IPS-11a (cell line): ENCODE data around the gene LRRC15.

ENCODE experiments used
- H3K4me3 ChIP-seq: one replicate; pipeline ENCODE4 v1.5.1; 2013; ENCODE audit warnings: low read depth, low read length, control low read depth

The LRRC15 gene

DNA sequence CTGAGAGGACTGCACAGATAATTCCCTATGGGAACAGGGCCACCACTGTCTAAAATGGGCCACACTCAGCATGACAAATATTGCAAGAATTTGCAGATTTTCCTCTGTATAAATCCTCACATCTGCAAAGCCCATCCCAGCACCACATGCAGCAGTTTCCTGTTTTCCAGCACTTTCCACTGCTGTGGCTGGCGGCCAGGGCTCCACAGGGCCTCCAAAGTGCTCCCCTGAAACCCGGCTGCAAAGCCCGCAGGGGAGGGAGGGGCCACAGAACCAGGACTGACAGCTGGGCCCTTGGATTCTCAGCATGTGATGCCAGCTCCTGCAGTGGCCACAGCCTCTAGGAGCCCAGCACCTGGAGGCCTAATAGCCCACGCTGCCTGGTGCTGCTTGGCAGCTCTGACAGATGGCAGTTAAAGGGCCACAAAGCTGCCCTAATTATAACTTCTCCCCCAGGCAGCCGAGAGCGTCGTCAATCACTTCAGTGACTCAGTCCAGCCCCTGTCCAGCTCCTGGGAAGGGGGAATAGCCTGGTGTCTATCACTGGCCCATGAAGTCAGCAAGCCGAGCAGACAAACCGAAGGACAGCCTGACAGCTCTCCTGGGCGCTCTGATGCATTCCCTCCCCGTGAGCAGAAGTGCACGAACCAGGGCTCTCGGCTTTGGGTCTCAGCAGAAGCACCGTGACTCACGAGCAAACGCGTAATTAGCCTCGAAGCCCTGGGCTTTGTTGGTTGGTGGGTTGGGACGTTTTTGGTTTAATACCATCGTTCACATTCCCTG is 4.7 kb downstream of the LRRC15 start:
- no peak overlapping the region for H3K4me3 ChIP-seq

DNA sequence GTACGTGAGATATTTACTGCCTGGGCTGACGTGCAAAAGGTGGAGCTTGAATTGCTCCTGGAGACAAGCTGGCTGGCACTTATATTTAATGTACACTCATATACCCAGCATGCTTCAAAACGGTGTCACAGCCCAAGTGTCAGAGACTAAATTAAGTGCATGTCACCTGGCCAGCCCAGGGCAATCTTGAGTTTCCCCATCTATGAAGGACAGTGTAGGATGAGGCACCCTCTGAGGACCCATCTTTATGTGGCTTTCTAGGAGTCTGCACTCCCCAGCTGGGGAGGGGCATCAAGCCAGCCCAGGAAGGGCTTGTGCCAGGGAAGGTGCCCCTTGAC is 5.3 kb downstream of the LRRC15 start:
- H3K4me3 ChIP-seq = no peak overlapping the region

DNA sequence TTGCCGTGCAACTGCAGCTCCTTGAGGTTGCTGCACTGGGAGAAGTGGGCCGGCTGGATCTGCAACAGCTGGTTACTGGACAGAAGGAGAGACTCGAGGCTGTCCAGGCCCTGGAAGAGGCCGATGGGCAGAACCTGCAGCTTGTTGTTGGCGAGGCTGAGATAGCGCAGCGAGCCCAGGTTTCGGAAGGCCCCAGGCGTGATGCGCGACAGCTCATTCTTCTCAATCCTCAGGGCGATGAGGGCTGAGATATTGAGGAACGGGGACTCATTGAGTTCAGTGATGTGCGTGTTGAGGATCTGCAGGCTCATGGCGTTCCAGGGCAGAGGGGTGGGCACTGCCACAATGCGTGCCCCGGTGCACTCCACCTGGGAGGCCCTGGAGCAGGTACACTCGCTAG is 9.0 kb downstream of the LRRC15 start:
- H3K4me3 ChIP-seq = no peak overlapping the region

DNA sequence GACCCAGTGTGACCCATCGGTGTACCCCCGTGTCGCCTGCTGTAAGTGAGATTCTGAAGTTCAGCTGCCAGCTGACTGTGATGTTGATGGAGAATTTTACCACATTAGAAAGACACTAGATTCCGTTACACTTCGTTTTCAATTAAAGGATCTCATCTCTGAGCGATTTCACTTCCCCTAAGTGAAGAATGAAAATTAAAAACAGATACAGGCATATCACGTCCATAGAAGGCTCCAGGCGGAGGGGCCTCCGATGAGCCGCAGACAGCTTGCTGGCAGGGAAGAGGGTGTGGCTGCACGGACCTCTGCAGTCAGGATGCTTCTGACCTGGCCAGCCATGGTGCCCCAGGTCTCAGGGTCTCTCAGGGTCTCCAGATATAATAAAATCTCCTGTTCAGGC is 11.9 kb downstream of the LRRC15 start:
- no peak overlapping the region for H3K4me3 ChIP-seq

DNA sequence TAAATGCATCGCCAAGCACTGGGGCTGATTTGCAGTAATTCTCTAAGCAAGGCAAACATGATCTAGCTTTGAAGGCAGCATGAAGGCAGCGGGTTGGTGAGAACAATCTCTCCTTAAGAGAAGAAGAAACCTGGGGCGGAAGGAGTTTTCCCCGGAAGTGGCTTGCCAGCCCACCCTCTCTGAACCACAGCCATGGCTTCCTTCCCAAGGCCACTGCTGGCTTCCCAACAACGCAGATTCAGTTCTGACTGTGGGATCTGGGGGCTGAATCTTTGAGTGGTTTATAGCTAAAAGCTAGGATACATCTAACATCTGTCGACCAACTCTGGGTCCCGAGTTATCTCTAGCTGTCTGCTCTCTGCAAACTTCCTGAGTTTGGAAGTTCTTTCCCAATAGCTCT is 14.2 kb downstream of the LRRC15 start:
- H3K4me3 ChIP-seq = no peak overlapping the region

DNA sequence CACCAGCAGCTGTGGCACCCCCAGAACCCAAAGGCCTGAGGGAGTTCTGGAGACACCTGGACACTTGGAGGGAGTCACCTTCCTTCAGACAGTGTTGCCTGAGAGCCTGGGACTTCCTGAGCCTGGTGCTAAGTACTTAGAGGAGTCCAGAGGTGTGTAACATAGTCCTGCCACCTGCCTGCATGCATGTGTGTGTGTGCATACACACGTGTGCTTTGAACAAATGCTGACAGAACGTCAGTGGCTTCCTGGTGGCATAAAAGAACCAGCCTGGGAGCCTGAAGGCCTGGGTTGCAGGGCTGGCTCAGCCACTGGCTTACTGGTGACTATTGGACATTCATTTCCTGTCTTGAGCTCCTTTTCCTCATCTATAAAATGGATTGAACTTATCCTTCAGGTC is 15.2 kb downstream of the LRRC15 start:
- H3K4me3 ChIP-seq = no peak overlapping the region

DNA sequence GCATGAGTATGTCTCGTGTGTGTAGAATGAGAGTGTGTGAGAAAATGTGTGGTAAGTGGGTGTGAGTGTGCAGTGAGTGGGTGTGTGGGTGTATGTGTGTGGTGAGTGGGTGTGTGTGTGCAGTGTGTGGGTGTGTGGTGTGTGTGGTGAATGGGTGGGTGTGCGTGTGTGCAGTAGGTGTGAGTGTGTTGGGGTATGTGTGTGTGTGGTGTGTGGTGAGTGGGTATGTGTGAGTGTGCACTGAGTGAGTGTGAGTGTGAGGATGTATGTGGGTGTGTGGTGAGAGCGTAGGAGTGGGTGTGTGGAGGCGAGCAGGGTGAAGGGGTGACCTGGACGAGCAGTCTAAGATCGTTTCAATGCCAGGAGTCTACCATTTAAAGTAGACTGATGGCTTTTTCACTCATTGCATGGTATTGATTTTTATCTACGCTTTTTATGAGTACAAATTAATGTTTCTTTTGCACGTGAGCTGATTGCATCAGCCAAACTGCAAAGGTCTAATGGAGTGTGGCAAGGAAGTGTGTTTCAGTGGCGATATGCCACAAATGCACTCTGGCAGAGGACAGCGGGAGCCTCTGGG is 16.8 kb downstream of the LRRC15 start:
- H3K4me3 ChIP-seq = no peak overlapping the region

DNA sequence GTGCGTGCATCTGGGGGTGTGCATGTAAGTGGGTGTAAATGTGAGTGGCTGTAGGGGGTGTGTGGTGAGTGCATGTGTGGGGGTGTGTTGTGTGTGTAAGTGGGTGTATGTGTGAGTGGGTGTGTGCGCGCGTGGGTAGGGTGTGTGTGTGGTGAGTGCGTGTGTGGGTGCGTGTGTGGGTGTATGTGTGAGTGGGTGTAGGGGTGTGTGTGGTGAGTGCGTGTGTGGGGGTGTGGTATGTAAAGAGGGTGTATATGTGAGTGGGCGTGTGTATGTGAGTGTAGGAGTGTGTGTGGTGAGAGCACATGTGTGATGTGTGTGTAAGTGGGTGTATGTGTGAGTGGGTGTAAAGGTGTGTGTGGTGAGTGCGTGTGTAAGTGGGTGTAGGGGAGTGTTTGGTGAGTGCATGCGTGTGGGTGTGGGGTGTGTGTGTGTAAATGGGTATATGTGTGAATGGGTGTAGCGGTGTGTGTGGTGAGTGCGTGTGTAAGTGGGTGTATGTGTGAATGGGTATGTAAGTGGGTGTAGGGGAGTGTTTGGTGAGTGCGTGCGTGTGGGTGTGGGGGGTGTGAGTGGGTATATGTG is 17.5 kb downstream of the LRRC15 start:
- no peak overlapping the region for H3K4me3 ChIP-seq

DNA sequence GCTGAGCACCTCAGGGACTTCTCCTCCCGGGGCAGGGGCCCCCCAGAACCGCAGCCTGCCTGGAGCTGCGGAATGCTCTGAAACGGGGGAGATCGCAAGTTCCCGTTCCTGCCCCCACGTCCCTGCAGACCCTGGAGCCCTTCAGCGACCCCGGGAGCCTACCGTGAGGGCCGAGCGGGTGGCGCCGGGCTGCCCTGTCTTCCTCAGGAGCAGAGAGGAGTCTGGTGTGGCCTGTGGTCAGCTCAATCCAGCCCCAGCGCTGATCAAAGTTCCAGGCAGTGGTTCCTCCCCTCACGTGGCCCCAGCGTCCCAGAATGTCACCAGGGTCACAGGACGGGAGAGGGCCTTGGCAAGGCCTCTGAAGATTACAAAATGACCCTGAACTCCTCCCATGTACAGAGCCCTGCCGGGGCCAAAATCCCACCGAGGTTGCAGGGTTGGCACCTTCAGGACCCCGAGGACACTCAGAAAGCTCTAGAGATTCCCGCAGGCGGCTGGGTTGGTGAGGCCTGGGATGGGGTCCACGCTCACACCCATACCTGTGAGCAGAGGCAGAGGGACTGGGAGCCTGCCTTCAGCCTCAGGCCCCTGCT is 18.4 kb downstream of the LRRC15 start, which contains the start of gene CPN2:
Gene CPN2, minus strand, starts transcription at position 249 of the 593 bp plus-strand sequence. CDS start 8,626 bp downstream, outside the sequence.
- no peak within 1 kb of the TSS for H3K4me3 ChIP-seq

DNA sequence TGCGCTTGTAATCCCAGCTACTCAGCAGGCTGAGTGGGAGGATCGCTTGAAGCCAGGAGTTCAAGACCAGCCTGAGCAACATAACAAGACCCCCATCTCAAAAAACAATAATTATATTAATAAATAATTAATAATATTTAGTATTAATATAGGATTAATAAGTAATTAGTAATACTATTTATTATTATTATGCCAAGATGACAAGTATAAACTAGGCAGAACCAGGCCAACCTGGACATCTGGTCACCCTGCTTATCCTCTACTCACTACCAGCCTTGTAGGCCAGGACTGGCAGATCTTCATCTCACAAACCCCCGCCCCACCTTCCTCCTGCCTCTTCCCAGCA is 18.8 kb downstream of the LRRC15 start:
- no peak overlapping the region for H3K4me3 ChIP-seq

DNA sequence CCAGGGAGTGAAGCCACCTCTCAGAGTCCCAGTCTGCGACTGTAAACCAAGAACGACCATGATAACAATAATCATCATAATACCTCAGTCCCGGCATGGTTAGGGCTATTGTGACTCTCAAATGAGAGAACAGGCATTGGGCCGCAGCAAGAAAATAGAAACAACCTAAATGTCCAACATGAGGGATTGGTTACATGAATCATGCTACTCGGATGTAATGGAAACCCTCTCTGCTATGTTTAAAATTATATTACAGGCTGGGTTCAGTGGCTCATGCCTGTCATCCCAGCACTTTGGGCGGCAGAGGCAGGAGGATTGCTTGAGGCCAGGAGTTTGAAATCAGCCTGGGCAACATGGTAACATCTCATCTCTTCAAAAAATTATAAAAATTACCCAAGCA is 21.2 kb downstream of the LRRC15 start:
- H3K4me3 ChIP-seq = no peak overlapping the region

DNA sequence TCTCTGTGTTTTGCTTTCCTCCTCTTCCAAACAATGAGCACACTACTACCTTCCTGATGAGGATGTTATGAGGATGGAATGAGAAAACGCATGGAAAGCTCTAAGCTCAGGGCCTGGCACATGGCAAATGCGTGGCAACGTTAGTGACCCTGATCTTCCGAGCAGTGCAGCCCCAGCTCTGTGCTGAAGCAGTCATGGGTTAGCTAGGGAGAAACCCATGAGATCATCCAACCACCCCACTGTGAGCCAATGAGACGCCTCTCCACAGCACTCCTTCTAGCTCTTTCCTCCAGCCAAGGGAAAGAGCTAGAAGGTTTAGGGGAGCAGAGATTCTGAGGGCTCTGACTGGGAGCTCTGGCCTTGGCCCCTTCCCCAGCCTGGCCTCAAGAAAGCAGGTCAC is 22.9 kb downstream of the LRRC15 start:
- H3K4me3 ChIP-seq = no peak overlapping the region

DNA sequence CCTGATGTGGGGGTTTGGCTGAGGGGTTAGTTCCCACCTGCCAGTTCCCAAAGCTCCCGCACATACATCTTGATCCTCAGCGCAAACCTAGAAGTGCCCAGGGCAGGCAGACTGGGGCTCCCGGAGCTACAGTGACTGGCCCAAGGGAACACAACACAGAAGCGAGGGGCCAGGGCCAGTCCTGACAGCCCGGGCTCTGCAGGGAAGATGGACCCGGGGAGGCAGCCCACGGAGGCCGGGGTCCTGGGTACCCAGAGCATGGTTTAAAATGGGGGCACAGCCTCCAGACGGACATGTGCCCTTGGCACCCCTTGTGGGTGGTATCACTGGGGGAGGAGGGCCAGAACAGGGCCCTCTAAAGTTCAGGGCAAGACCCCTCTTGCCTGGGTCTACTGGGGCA is 23.5 kb downstream of the LRRC15 start:
- no peak overlapping the region for H3K4me3 ChIP-seq

DNA sequence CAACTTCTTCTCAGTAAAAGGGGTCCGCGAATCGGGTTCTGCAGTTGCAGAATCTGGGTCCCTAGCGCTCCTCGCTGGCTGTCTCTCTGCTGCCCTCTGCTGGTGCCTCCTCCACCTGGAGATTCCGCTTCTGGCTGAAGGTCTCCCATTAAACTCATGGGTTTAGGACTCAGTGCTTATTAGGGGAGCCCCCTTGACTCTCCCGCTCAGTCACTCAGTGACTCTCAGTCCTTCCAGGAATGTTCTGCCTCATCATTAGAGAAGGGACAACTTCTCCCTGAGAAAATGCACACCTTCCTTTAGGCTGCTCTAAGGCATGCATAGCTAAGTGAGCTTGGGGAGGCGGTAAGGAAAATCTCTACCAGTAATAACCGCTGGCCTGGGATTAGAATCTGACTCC is 25.5 kb downstream of the LRRC15 start:
- H3K4me3 ChIP-seq = no peak overlapping the region

DNA sequence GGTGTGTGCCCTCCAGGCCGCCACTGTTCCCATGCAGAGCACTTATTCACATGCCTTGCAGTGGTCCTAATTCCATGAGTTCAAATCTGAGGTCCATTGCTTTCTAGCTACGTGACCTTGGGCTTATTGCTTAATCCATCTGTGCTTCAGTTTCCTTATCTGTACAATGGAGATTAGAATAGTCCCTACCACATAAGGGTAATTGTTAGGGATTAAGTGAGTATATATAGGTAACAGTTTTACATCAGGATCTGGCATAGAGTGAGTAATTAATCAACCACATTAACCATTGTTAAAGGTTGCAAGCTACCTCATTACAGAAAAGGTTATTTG is 26.0 kb downstream of the LRRC15 start:
- no peak overlapping the region for H3K4me3 ChIP-seq

DNA sequence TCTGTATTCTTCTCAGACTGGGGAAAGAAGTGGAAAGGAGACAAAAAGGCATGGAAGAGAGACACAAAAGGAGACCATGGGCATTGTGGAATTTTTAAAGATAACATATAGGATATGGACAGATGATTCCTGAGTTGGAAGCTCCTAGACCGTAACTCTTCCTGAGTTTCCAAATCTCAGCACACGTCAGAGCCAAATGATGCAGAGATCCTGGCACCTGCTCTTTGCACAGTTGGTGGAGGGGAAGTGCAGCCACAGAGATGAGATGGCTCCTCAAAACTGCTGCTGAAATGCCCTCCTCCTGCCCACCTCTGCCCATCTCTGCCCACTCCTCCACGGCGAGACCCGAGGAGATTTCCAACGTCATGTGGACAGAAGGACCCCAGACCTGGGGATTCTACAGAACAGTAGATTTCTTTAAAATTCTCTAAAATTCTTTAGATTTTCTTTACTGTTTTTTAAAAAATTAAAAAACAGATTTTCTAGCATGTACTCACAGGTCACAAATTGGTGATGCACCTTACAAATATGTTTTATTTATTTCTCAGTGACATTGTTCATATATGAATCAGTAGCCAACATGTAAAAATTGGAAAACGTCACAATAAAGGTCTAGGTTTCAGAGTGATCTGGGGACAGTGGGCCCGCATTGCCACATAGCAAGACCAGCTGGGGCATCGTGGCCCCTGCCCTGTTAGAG is 26.5 kb downstream of the LRRC15 start:
- no peak overlapping the region for H3K4me3 ChIP-seq

DNA sequence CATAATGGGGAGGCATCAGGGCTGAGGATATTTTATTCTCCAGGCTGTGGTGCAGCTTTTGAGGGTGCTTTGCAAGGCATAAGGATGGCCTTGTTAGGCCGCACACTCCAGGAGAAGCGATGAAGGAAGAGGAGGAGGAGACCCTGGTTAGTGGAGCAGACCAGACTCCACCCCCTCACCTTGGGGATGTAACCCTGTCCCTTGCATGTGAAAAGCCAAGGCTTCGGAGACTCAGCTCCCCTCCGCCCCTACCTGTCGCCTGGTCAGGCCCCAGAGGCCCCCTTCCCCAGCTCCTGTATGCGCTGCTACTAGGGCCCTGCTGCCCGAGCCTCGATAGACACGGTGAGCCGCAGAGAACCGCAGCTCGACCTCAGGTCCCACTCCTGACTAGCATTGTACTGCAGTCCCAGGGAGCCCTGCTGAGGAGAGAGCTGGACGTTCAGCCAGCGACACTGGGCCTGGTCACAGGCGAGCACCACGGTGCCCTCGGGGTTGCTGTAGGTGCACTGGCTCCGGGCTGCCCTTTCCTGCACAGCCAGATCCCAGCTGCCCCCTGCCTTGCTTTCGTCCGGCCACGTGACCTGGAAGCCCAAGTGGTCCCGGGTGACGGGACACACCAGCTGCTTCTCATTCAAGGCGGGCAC is 28.7 kb downstream of the LRRC15 start:
- H3K4me3 ChIP-seq = no peak overlapping the region

DNA sequence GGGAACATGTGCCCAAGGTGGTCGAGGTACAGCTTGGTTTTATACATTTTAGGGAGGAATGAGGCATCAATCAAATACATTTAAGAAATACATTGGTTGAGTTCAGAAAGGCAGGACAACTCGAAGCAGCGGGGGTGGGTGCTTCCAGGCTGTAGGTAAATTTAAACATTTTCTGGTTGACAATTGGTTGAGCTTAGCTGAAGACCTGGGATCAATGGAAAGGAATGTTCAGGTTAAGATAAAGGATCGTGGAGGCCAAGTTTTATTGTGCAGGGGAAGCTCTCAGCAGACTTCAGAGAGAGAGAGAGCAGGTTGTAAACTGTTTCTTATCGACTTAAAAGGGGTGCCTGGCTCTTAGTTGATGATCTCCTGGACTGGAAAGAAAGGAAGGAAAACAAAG is 29.7 kb downstream of the LRRC15 start:
- no peak overlapping the region for H3K4me3 ChIP-seq

DNA sequence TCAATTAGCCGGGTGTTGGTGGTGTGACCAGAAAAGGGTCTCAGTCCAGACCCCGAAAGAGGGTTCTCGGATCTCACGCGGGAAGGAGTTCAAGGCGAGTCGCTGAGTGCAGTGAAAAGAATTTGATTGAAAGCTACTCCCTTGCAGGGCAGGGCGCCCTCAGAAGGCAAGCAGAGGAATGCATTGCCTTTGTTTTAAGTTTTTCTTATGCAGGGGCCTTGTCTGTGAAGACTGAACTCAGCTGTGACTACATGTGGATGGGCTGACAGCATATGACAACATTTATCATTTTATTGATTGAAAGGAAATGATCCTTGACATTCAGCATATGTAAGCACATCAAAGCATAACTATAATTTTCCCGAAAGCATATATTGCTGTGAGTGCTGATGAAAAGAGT is 30.2 kb downstream of the LRRC15 start:
- H3K4me3 ChIP-seq = no peak overlapping the region

DNA sequence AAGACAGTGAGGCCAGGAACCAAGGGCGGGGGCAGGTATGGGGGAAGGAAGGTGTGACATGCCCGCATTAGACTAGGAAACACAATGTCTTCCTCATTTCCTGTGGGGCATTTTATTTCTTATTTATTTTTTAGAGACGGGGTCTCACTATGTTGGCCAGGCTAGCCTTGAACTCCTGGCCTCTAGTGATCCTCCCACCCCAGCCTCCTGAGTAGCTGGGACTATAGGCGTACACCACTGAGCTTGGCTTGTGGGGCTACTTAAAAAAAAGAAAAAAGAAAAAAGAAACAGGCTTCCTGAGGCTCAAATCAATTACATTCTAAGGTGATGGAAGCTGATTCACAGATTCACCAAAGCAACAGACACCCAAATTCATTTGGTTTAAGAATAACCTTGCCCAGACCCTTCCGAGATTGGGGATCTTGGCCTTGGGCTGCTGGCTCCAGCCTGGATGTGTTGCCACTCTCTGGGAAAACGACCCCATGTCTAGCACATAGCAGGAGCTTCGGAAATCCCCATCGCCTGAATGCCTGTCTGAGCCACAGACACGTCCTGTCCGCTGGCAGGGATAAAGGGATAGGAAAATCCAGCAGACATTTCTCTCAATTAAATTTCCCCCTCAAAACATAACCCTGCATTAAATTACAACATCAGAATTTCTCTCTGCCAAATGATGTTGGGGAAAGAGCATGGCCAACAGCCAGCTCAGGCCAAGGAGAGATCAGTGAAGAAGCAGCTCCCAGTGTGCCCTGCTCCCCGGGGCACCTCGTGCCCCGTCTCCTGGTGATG is 31.4 kb downstream of the LRRC15 start:
- no peak overlapping the region for H3K4me3 ChIP-seq
